SK-N-SH treated with all-trans-retinoic acid at 6 μM for 48 hours (cell line): ENCODE data around the gene PBX1.

Experiments
- ATAC-seq: fragments of 200-7000 bp; cut with Tn5 transposase; 3 replicates; pipeline ENCODE4 v1.9.1; 2020; ENCODE audit warnings: mild to moderate bottlenecking, moderate library complexity
- ARNTL ChIP-seq: fragments of 450-650 bp; formaldehyde crosslinking; IDR thresholded peaks from 2 replicates; pipeline ENCODE4 v1.5.0; 2020; ENCODE audit warnings: low read depth, mild to moderate bottlenecking, moderate library complexity, borderline replicate concordance
- BACH2 ChIP-seq: fragments of 250-450 bp; sonication (Bioruptor Pico); IDR thresholded peaks from 2 replicates; pipeline ENCODE4 v1.9.0; 2021; ENCODE audit warnings: mild to moderate bottlenecking, borderline replicate concordance
- CREB5 ChIP-seq: fragments of 250-450 bp; sonication (Bioruptor Pico); IDR thresholded peaks from 2 replicates; pipeline ENCODE4 v1.5.1; 2020; ENCODE audit warnings: low read depth, mild to moderate bottlenecking, moderate library complexity
- CSDC2 ChIP-seq: fragments of 250-450 bp; sonication (Bioruptor Pico); IDR thresholded peaks from 2 replicates; pipeline ENCODE4 v1.5.0; 2020; ENCODE audit warnings: mild to moderate bottlenecking, moderate library complexity
- ESRRG ChIP-seq: fragments of 250-450 bp; sonication (Bioruptor Pico); IDR thresholded peaks from 2 replicates; pipeline ENCODE4 v1.6.1; 2021; ENCODE audit warnings: mild to moderate bottlenecking
- GLIS3 ChIP-seq: fragments of 250-450 bp; sonication (Bioruptor Pico); IDR thresholded peaks from 2 replicates; pipeline ENCODE4 v1.5.0; 2020; ENCODE audit warnings: mild to moderate bottlenecking, moderate library complexity
- ISL1 ChIP-seq: fragments of 250-450 bp; sonication (Bioruptor Pico); IDR thresholded peaks from 2 replicates; pipeline ENCODE4 v2.1.2; 2022; ENCODE audit warnings: mild to moderate bottlenecking, moderate library complexity
- PPARA ChIP-seq: fragments of 250-450 bp; sonication (Bioruptor Pico); IDR thresholded peaks from 2 replicates; pipeline ENCODE4 v1.5.0; 2020; ENCODE audit warnings: mild to moderate bottlenecking, borderline replicate concordance
- SNAI2 ChIP-seq: fragments of 250-450 bp; sonication (Bioruptor Pico); IDR thresholded peaks from 2 replicates; pipeline ENCODE4 v1.5.0; 2020; ENCODE audit warnings: mild to moderate bottlenecking, moderate library complexity
- TCF4 ChIP-seq: fragments of 250-450 bp; sonication (Bioruptor Pico); IDR thresholded peaks from 2 replicates; pipeline ENCODE4 v1.8.0; 2021; ENCODE audit warnings: mild to moderate bottlenecking, moderate library complexity, borderline replicate concordance
- TOX ChIP-seq: fragments of 250-450 bp; sonication (Bioruptor Pico); IDR thresholded peaks from 2 replicates; pipeline ENCODE4 v1.8.0; 2021; ENCODE audit warnings: mild to moderate bottlenecking, moderate library complexity, borderline replicate concordance
- TSHZ2 ChIP-seq: fragments of 250-450 bp; sonication (Bioruptor Pico); IDR thresholded peaks from 2 replicates; pipeline ENCODE4 v1.5.0; 2020; ENCODE audit warnings: mild to moderate bottlenecking, moderate library complexity
- ZC3H10 ChIP-seq: fragments of 250-450 bp; sonication (Bioruptor Pico); IDR thresholded peaks from 2 replicates; pipeline ENCODE4 v1.5.1; 2021; ENCODE audit warnings: mild to moderate bottlenecking, moderate library complexity
- ZFP3 ChIP-seq: fragments of 250-450 bp; sonication (Bioruptor Pico); IDR thresholded peaks from 2 replicates; pipeline ENCODE4 v1.5.0; 2020; ENCODE audit warnings: mild to moderate bottlenecking, moderate library complexity
- ZFP30 ChIP-seq: fragments of 450-650 bp; formaldehyde crosslinking; IDR thresholded peaks from 2 replicates; pipeline ENCODE4 v1.5.0; 2022; ENCODE audit warnings: mild to moderate bottlenecking, moderate library complexity
- ZNF565 ChIP-seq: fragments of 450-650 bp; formaldehyde crosslinking; conservative IDR thresholded peaks from 2 replicates; pipeline ENCODE4 v1.5.0; 2020; ENCODE audit warnings: low read depth, mild to moderate bottlenecking, moderate library complexity
- ZNF70 ChIP-seq: fragments of 450-650 bp; formaldehyde crosslinking; IDR thresholded peaks from 2 replicates; pipeline ENCODE4 v1.5.0; 2020; ENCODE audit warnings: mild to moderate bottlenecking, moderate library complexity
- ZNF8 ChIP-seq: fragments of 450-650 bp; formaldehyde crosslinking; IDR thresholded peaks from 2 replicates; pipeline ENCODE4 v1.5.0; 2020; ENCODE audit warnings: mild to moderate bottlenecking, moderate library complexity
- TF ChIP-seq, protein P1 (sequence below): fragments of 250-450 bp; sonication (Bioruptor Pico); IDR thresholded peaks from 2 replicates; pipeline ENCODE4 v1.5.1; 2021; ENCODE audit warnings: mild to moderate bottlenecking, moderate library complexity
- TF ChIP-seq, protein P2 (sequence below): fragments of 250-450 bp; sonication (Bioruptor Pico); IDR thresholded peaks from 2 replicates; pipeline ENCODE4 v1.8.0; 2020; ENCODE audit warnings: mild to moderate bottlenecking, moderate library complexity, borderline replicate concordance

PBX1 gene

DNA sequence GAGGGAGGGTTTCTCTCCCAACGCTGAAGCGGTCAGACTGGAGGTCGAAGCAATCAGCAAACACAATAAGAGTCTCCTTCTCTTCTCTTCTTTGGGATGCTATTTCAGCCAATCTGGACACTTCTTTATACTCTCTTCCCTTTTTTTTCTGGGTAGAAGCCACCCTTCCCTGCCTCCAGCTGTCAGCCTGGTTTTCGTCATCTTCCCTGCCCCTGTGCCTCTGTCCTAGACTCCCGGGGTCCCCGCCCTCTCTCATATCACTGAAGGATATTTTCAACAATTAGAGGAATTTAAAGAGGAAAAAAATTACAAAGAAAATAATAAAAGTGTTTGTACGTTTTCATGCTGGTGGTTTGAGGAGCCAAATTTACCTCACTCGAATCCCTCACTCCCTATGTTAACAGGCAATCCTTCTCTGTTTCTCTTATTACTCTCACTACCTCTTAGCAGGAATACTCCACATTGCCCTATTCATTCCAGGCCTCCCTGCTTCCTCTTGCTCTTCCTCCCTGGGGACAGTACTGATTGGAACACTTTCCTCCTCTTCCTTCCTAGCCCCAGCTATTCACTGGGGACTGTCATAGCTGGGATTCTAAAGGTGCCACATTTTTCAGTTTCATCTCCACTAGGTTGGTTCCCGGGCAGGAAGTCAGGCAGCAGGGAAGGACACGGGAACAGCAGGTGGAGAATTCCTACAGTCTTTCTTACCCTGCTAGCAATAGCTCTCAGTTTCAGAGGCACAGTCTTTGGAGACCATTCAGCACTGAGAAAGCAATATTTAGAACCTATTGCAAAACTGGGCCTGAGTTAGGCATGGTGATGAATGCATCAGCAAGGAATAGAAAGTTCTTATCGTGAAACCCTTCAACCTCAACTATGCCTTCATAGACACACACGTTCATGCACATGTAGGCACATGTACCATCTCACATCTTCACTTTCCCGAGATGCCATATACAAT, 288.0 kb downstream of the PBX1 start:
- TF ChIP-seq TCF4 (CRISPR knock-in tag) (no peak), PPARA (CRISPR knock-in tag) (no peak), ZNF8 (CRISPR knock-in tag) (no peak), ZNF565 (CRISPR knock-in tag) (no peak), ISL1 (CRISPR knock-in tag) (no peak), CSDC2 (CRISPR knock-in tag) (no peak), TOX (CRISPR knock-in tag) (no peak), ZNF70 (no peak)
- ATAC-seq, result no peak

- TF ChIP-seq TSHZ2 (no peak), SNAI2 (CRISPR knock-in tag) (no peak), ZC3H10 (CRISPR knock-in tag) (no peak)
- ATAC-seq, result no peak
Measured at GRCh38 chr1:164853146-164853545, 294.2 kb downstream of the PBX1 start.

DNA sequence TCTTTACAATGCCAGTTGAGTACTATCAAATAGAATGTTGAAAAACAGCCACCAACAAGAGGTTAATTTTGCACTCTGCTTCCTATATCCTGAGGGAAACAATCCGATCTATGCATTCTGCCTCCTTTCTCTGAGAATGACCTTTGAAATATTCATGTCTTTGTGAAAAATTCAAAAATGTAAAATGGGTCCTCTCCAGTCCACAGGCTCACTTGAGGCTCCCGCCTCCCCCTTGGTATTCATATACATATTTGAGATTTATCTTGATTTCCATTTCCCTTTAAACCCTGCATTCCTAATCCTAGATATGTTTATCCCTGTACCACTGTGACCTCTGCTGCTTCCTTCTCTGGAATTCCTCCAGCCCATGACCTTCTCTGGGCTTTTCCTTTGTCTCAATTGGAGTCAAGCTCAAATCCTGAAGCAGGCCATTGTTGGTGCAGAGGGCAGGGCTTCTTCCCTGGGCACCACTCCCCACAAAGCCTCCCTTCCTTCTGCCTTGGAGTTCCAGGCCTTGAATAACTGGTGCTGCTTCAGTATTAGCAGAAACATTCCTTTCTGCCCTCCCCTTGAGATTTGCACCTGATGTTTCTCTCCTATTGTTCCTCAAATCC, 296.8 kb downstream of the PBX1 start:
- TF ChIP-seq GLIS3 (CRISPR knock-in tag) (no peak), PPARA (CRISPR knock-in tag) (no peak), CREB5 (no peak), TOX (CRISPR knock-in tag) (no peak), TSHZ2 (no peak), ZNF8 (CRISPR knock-in tag) (no peak), SNAI2 (CRISPR knock-in tag) (no peak), BACH2 (CRISPR knock-in tag) (no peak), ARNTL (CRISPR knock-in tag) (no peak), ZFP3 (CRISPR knock-in tag) (no peak), ESRRG (CRISPR knock-in tag) (no peak)
- TF ChIP-seq, protein P1, sequence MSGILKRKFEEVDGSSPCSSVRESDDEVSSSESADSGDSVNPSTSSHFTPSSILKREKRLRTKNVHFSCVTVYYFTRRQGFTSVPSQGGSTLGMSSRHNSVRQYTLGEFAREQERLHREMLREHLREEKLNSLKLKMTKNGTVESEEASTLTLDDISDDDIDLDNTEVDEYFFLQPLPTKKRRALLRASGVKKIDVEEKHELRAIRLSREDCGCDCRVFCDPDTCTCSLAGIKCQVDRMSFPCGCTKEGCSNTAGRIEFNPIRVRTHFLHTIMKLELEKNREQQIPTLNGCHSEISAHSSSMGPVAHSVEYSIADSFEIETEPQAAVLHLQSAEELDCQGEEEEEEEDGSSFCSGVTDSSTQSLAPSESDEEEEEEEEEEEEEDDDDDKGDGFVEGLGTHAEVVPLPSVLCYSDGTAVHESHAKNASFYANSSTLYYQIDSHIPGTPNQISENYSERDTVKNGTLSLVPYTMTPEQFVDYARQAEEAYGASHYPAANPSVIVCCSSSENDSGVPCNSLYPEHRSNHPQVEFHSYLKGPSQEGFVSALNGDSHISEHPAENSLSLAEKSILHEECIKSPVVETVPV (CRISPR knock-in tag), result no peak
- TF ChIP-seq, all 23 proteins: peak for 0
- ATAC-seq, result no peak

DNA sequence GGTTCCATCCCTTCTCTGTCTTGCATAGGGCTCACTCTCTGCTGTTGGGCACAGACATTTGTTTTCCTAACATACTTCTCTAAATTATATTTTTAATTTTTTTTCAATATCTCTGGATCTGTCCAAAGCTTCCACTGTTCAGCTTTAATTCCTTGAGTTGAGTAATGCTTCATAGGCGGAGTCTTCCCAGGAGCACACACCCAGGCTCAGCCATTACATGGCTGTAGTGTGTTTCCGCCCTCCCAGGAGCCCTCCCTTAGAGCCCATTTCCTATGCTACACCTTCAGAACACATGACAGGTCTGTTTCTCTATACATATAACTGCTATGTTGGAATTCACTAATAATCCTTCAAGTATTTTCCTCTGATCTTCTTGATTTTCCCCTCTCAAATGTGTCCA, 297.4 kb downstream of the PBX1 start:
- no peak for ATAC-seq
- TF ChIP-seq ESRRG (CRISPR knock-in tag) (no peak), ZNF8 (CRISPR knock-in tag) (no peak), ZFP30 (no peak), ISL1 (CRISPR knock-in tag) (no peak)
- TF ChIP-seq, protein P2, sequence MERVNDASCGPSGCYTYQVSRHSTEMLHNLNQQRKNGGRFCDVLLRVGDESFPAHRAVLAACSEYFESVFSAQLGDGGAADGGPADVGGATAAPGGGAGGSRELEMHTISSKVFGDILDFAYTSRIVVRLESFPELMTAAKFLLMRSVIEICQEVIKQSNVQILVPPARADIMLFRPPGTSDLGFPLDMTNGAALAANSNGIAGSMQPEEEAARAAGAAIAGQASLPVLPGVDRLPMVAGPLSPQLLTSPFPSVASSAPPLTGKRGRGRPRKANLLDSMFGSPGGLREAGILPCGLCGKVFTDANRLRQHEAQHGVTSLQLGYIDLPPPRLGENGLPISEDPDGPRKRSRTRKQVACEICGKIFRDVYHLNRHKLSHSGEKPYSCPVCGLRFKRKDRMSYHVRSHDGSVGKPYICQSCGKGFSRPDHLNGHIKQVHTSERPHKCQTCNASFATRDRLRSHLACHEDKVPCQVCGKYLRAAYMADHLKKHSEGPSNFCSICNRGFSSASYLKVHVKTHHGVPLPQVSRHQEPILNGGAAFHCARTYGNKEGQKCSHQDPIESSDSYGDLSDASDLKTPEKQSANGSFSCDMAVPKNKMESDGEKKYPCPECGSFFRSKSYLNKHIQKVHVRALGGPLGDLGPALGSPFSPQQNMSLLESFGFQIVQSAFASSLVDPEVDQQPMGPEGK (CRISPR knock-in tag), result no peak
